Liver (tissue), 9 donors: Measurements from ENCODE around the gene PARD6A. TPM values are rescaled to one million over a fixed set of nuclear protein-coding genes. Genes with fewer than 3 reads are reported as not detected.
A peak's percentile ranks its signal among the peaks of the same experiment; 100 is the strongest.

ENCODE experiments used
- DNase-seq: peaks from one replicate; pipeline ENCODE4 v3.0.0-alpha.2; 2017; ENCODE audit warnings: low spot score
- H3K27ac ChIP-seq, 2 donors: one replicate each; pipeline ENCODE4 v1.7.0; 2013; ENCODE audit warnings: inconsistent platforms in 2 of 2, low read length in 2 of 2, control low read depth in 1 of 2, low read depth in 1 of 2, mild to moderate bottlenecking in 1 of 2
- H3K27me3 ChIP-seq, 4 donors: one replicate each; pipeline versions ENCODE4 v1.6.1 to v1.7.0; 2013; ENCODE audit warnings: low read length in 3 of 4, inconsistent platforms in 1 of 4, mild to moderate bottlenecking in 1 of 4, moderate library complexity in 1 of 4; ENCODE audit not compliant: control insufficient read depth in 4 of 4, insufficient read depth in 4 of 4
- H3K36me3 ChIP-seq, 4 donors: one replicate each; pipeline versions ENCODE4 v1.6.1 to v1.7.0; 2013; ENCODE audit warnings: low read length in 3 of 4, mild to moderate bottlenecking in 3 of 4, low read depth in 1 of 4, moderate library complexity in 1 of 4; ENCODE audit not compliant: control insufficient read depth in 4 of 4, insufficient read depth in 3 of 4
- H3K4me1 ChIP-seq, 4 donors: one replicate each; pipeline versions ENCODE4 v1.6.1 to v1.7.0; 2013; ENCODE audit warnings: low read length in 3 of 4, mild to moderate bottlenecking in 3 of 4, moderate library complexity in 1 of 4; ENCODE audit not compliant: control insufficient read depth in 4 of 4, insufficient read depth in 4 of 4
- H3K4me3 ChIP-seq, 3 donors: one replicate each; pipeline versions ENCODE4 v1.6.1 to v1.7.0; 2013; ENCODE audit warnings: low read length in 3 of 3, control low read depth in 1 of 3, low read depth in 1 of 3, mild to moderate bottlenecking in 1 of 3
- H3K9ac ChIP-seq, 2 donors: one replicate each; pipeline ENCODE4 v1.7.0; 2013; ENCODE audit warnings: low read length in 2 of 2, mild to moderate bottlenecking in 2 of 2, moderate library complexity in 2 of 2, control low read depth in 1 of 2, low read depth in 1 of 2
- H3K9me3 ChIP-seq, 4 donors: one replicate each; pipeline versions ENCODE4 v1.6.1 to v1.7.0; 2013; ENCODE audit warnings: low read length in 3 of 4; ENCODE audit not compliant: control insufficient read depth in 4 of 4
- ATF3 ChIP-seq: IDR thresholded peaks from 2 replicates; pipeline ENCODE4 v1.6.1; 2016; ENCODE audit warnings: antibody characterized with exemption
- CTCF ChIP-seq: fragments of 150-350 bp; IDR thresholded peaks from 2 replicates; pipeline ENCODE4 v1.5.1; 2017; ENCODE audit warnings: improper control_type of control experiment, low read depth, low read length; ENCODE audit not compliant: missing input control
- EGR1 ChIP-seq, 2 donors: IDR thresholded peaks; 2 replicates each; pipeline ENCODE4 v1.6.1; 2016 to 2018; ENCODE audit warnings: antibody characterized with exemption in 2 of 2, low read depth in 2 of 2
- FOXA1 ChIP-seq: IDR thresholded peaks from 2 replicates; pipeline ENCODE4 v1.6.1; 2016; ENCODE audit warnings: antibody characterized with exemption
- FOXA2 ChIP-seq: IDR thresholded peaks from 2 replicates; pipeline ENCODE4 v1.6.1; 2016; ENCODE audit warnings: antibody characterized with exemption
- GABPA ChIP-seq, 2 donors: IDR thresholded peaks in 1 of 2; conservative IDR thresholded peaks in 1 of 2; 2 replicates each; pipeline ENCODE4 v1.6.1; 2016; ENCODE audit warnings: antibody characterized with exemption in 2 of 2, mild to moderate bottlenecking in 1 of 2, moderate library complexity in 1 of 2
- HNF4A ChIP-seq, 2 donors: conservative IDR thresholded peaks; 2 replicates each; pipeline ENCODE4 v1.6.1; 2016; ENCODE audit warnings: antibody characterized with exemption in 2 of 2, mild to moderate bottlenecking in 2 of 2
- HNF4G ChIP-seq: IDR thresholded peaks from 2 replicates; pipeline ENCODE4 v1.6.1; 2016; ENCODE audit warnings: antibody characterized with exemption
- JUND ChIP-seq, 2 donors: IDR thresholded peaks; 2 replicates each; pipeline ENCODE4 v1.6.1; 2016; ENCODE audit warnings: antibody characterized with exemption in 2 of 2
- MAX ChIP-seq: IDR thresholded peaks from 2 replicates; pipeline ENCODE4 v1.6.1; 2016; ENCODE audit warnings: antibody characterized with exemption
- RAD21 ChIP-seq, 2 donors: IDR thresholded peaks; 2 replicates each; pipeline ENCODE4 v1.6.1; 2016; ENCODE audit warnings: antibody characterized with exemption in 2 of 2, mild to moderate bottlenecking in 2 of 2
- RXRA ChIP-seq, 2 donors: IDR thresholded peaks; 2 replicates each; pipeline ENCODE4 v1.6.1; 2017 to 2018; ENCODE audit warnings: antibody characterized with exemption in 2 of 2, mild to moderate bottlenecking in 1 of 2
- SP1 ChIP-seq: IDR thresholded peaks from 2 replicates; pipeline ENCODE4 v1.6.1; 2018; ENCODE audit warnings: antibody characterized with exemption, mild to moderate bottlenecking
- TAF1 ChIP-seq: conservative IDR thresholded peaks from 2 replicates; pipeline ENCODE4 v1.6.1; 2016; ENCODE audit warnings: antibody characterized with exemption, mild to moderate bottlenecking
- YY1 ChIP-seq: IDR thresholded peaks from 2 replicates; pipeline ENCODE4 v1.6.1; 2016; ENCODE audit warnings: antibody characterized with exemption, mild to moderate bottlenecking
- ZBTB33 ChIP-seq: IDR thresholded peaks from 2 replicates; pipeline ENCODE4 v1.6.1; 2016; ENCODE audit warnings: antibody characterized with exemption
- WGBS: extraction: QIAGEN DNeasy Blood & Tissue Kit; methylation state at CpG from one replicate; pipeline ENCODE4 v1.1.7; 2013; 5-methylcytosine and 5-hydroxymethylcytosine counted together
- polyA plus RNA-seq, 2 donors: library from polyadenylated mRNA; stranded (reverse) in 1 of 2; unstranded in 1 of 2; fragments of 200-250 nt in 1 of 2; fragments of >200 nt in 1 of 2; fragmentation: Nextera tagmentation in 1 of 2; extraction: Ambion mirVana in 1 of 2; gene quantifications; one replicate each; pipeline versions ENCODE4 v1.2.1 to v1.2.3, GENCODE V29; 2013 to 2015
- total RNA-seq, 2 donors: library from RNA; depleted of rRNA; stranded (reverse); fragments of >200 nt; gene quantifications; one replicate each; pipeline ENCODE4 v1.2.3, GENCODE V29; 2014
- donor health status: healthy.
- donor health status: healthy.
- donor health status: healthy.
- donor health status: healthy.
- donor health status: healthy.

The PARD6A gene
- total and polyA plus RNA-seq, 4 donors: 0.42 to 2.4 (median 1.8) TPM

- peak; percentile 77 for DNase-seq
These were observed 12.2 kb downstream of the PARD6A start for GRCh38 chr16:67672739-67673662.

GRCh38 chr16:67673712-67674580 is 13.2 kb downstream of the PARD6A start:
- Histone ChIP-seq H3K9me3 (no peaks in the 10 kb centered on the region), H3K27me3 (no peaks in the 10 kb centered on the region), H3K27ac (peak overlapping the region; percentile 89 to 95), H3K36me3 (no peaks in the 10 kb centered on the region), H3K4me3 (no peak overlapping the region), H3K4me1 (peaks cover 17 to 63% (median 49%) of the 10 kb centered on the region in 4 donors), H3K9ac (peak overlapping the region; percentile 18 to 34)
- DNase-seq: peak; percentile 56
- 11% methylated on average over 21 of the region's 21 CpGs for WGBS
- TF ChIP-seq SP1 (peak; percentile 77), RAD21 (IDR thresholded peaks at IDR 0.05) (peak; percentile 28 to 53), EGR1 (IDR thresholded peaks at IDR 0.05; ENCODE audit: low read depth in 2 of 2) (peak; percentile 56 to 83), MAX (peak; percentile 95), YY1 (peak; percentile 60), HNF4A (conservative IDR thresholded peaks at IDR 0.05) (peak; percentile 44 to 64), FOXA2 (no peak), FOXA1 (no peak), RXRA (IDR thresholded peaks at IDR 0.05) (peak; percentile 56 to 70), HNF4G (no peak), JUND (IDR thresholded peaks at IDR 0.05) (no peak), ATF3 (no peak), GABPA (IDR thresholded peaks at IDR 0.05 in 1 of 2, conservative IDR thresholded peaks at IDR 0.05 in 1 of 2) (peak in 1 of 2 donors; percentile 74), TAF1 (no peak), ZBTB33 (no peak), CTCF (no peak)

More at GRCh38 chr16:67672739-67673662, 12.2 kb downstream of the PARD6A start:
- Histone ChIP-seq H3K9me3 (no peaks in the 10 kb centered on the region), H3K4me3 (no peak overlapping the region), H3K4me1 (peaks cover 21 to 73% (median 59%) of the 10 kb centered on the region in 4 donors), H3K9ac (peak overlapping the region in 1 of 2 donors; percentile 10), H3K27me3 (no peaks in the 10 kb centered on the region), H3K27ac (peak overlapping the region; percentile 89 to 95), H3K36me3 (no peaks in the 10 kb centered on the region)
- 33% methylated on average over 13 of the region's 13 CpGs for WGBS
- TF ChIP-seq GABPA (IDR thresholded peaks at IDR 0.05 in 1 of 2, conservative IDR thresholded peaks at IDR 0.05 in 1 of 2): no peak
- TF ChIP-seq MAX: no peak
- peak; percentile 86 to 94 for TF ChIP-seq RAD21 (IDR thresholded peaks at IDR 0.05)
- TF ChIP-seq RXRA (IDR thresholded peaks at IDR 0.05): peak; percentile 2 to 17
- peak; percentile 84 for TF ChIP-seq CTCF
